ENCODE results near the gene SCNN1B.

GRCh38 chr16:23374721-23375510 lies 72.8 kb downstream of the SCNN1B start:
- no peak for TF ChIP-seq CTCF (IDR thresholded peaks at IDR 0.05)
- no peak for TF ChIP-seq POLR2AphosphoS5 (IDR thresholded peaks at IDR 0.05)

All from breast epithelium (tissue), 3 donors.